ENCODE measurements around the gene CAMTA1. TPM values are rescaled to one million over a fixed set of nuclear protein-coding genes. Genes with fewer than 3 reads are reported as not detected.
A peak's percentile ranks its signal among the peaks of the same experiment; 100 is the strongest.

Gene CAMTA1
- total RNA-seq, 1 donor from 2014 or later = 109 TPM

DNA sequence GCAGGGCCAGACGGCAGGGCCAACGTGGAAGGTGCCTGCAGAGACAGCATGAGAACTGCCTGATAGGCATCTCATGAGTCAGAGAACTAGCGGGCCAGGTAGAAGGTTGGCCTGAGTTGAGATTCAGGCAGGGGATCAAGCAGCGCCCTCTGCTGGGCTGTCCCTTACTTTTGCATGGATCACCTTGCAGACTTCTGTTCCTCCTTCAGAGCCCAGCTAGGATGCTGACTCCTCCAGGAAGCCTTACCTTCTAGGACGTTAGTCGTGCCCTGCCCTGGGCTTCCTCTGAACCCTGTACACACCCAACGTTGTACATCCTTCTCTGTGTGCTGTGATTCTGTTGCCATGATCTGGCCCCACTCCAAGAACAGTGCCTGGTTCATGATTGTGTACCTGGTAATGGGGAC is 754.5 kb downstream of the CAMTA1 start:
- Mint-ChIP-seq H3K27ac (ENCODE audit: unreplicated experiment) (no peak overlapping the region), H3K9me3 (no peaks in the 10 kb centered on the region), H3K36me3 (ENCODE audit: low read depth) (no peaks in the 10 kb centered on the region), H3K4me3 (no peak overlapping the region), H3K27me3 (ENCODE audit: low read depth) (peaks cover 4% of the 10 kb centered on the region), H3K4me1 (peaks cover 40% of the 10 kb centered on the region)
- peak; percentile 56 for TF ChIP-seq CTCF (conservative IDR thresholded peaks at IDR 0.05)
- DNase-seq (ENCODE audit: low read depth, low spot score) = peak; percentile 31

GRCh38 chr1:7540816-7541215 is 755.6 kb downstream of the CAMTA1 start:
- Mint-ChIP-seq H3K36me3 (ENCODE audit: low read depth) (no peaks in the 10 kb centered on the region), H3K9me3 (peaks cover 2% of the 10 kb centered on the region), H3K4me1 (peaks cover 39% of the 10 kb centered on the region), H3K27ac (ENCODE audit: unreplicated experiment) (no peak overlapping the region), H3K27me3 (ENCODE audit: low read depth) (peaks cover 4% of the 10 kb centered on the region), H3K4me3 (no peak overlapping the region)
- DNase-seq (ENCODE audit: low read depth, low spot score) = no peak
- TF ChIP-seq CTCF (conservative IDR thresholded peaks at IDR 0.05) = no peak

- H3K36me3 Mint-ChIP-seq (ENCODE audit: low read depth) = no peaks in the 10 kb centered on the region
- H3K27ac Mint-ChIP-seq (ENCODE audit: unreplicated experiment) = no peak overlapping the region
- no peak for DNase-seq (ENCODE audit: low read depth, low spot score)
- peaks cover 2% of the 10 kb centered on the region for H3K9me3 Mint-ChIP-seq
- TF ChIP-seq CTCF (conservative IDR thresholded peaks at IDR 0.05) = no peak
- H3K4me3 Mint-ChIP-seq = no peak overlapping the region
- peaks cover 31% of the 10 kb centered on the region for H3K4me1 Mint-ChIP-seq
- H3K27me3 Mint-ChIP-seq (ENCODE audit: low read depth) = peaks cover 3% of the 10 kb centered on the region
Observed at GRCh38 chr1:7541629-7542028, 756.4 kb downstream of the CAMTA1 start.

GRCh38 chr1:7543718-7544090 is 758.5 kb downstream of the CAMTA1 start:
- no peak overlapping the region for H3K27ac Mint-ChIP-seq (ENCODE audit: unreplicated experiment)
- no peaks in the 10 kb centered on the region for H3K27me3 Mint-ChIP-seq (ENCODE audit: low read depth)
- H3K36me3 Mint-ChIP-seq (ENCODE audit: low read depth) = no peaks in the 10 kb centered on the region
- peaks cover 5% of the 10 kb centered on the region for H3K9me3 Mint-ChIP-seq
- no peak overlapping the region for H3K4me3 Mint-ChIP-seq
- DNase-seq (ENCODE audit: low read depth, low spot score) = no peak
- TF ChIP-seq CTCF (conservative IDR thresholded peaks at IDR 0.05) = no peak
- peaks cover 14% of the 10 kb centered on the region for H3K4me1 Mint-ChIP-seq

- TF ChIP-seq CTCF (conservative IDR thresholded peaks at IDR 0.05) = no peak
- H3K27ac Mint-ChIP-seq (ENCODE audit: unreplicated experiment) = peak overlapping the region; percentile 84
- H3K4me3 Mint-ChIP-seq = no peak overlapping the region
Observed at GRCh38 chr1:7549277-7550161, 764.3 kb downstream of the CAMTA1 start.

More at GRCh38 chr1:7549277-7550161, 764.3 kb downstream of the CAMTA1 start:
- Mint-ChIP-seq H3K4me1 (peaks cover 23% of the 10 kb centered on the region), H3K27me3 (ENCODE audit: low read depth) (no peaks in the 10 kb centered on the region), H3K36me3 (ENCODE audit: low read depth) (no peaks in the 10 kb centered on the region), H3K9me3 (peaks cover 5% of the 10 kb centered on the region)
- DNase-seq (ENCODE audit: low read depth, low spot score) = no peak

All from neural crest cell (in vitro differentiated cells).